ENCODE measurements around the gene KCNIP4. TPM values are rescaled to one million over a fixed set of nuclear protein-coding genes. Genes with fewer than 3 reads are reported as not detected.

Gene KCNIP4
- total and polyA plus RNA-seq, 2 donors from 2014 or later: 9.8 to 43.9 TPM

GRCh38 chr4:21735866-21736265 lies 212.7 kb downstream of the KCNIP4 start:
- Histone ChIP-seq H3K4me3 (ENCODE audit: low read length in 3 of 3) (no peak overlapping the region), H3K9ac (ENCODE audit: low read length in 3 of 3) (no peak overlapping the region), H3K4me1 (ENCODE audit: control insufficient read depth in 2 of 3, insufficient read depth in 2 of 3, low read depth in 1 of 3, low read length in 3 of 3) (no peaks in the 10 kb centered on the region), H3K27ac (ENCODE audit: low read depth in 2 of 2, low read length in 2 of 2) (no peak overlapping the region), H3K27me3 (ENCODE audit: control insufficient read depth, insufficient read depth, low read length) (no peaks in the 10 kb centered on the region), H3K36me3 (ENCODE audit: control insufficient read depth in 2 of 3, insufficient read depth in 3 of 3, low read length in 3 of 3) (no peaks in the 10 kb centered on the region), H3K9me3 (ENCODE audit: control insufficient read depth in 2 of 3, insufficient read depth in 1 of 3, low read length in 3 of 3) (no peaks in the 10 kb centered on the region)
- intact Hi-C loops (cut with DNase I): no loop called here
- TF ChIP-seq CTCF (IDR thresholded peaks at IDR 0.05; ENCODE audit: borderline replicate concordance, extremely low read depth, insufficient read depth): no peak
- no peak for FAIRE-seq
- DNase-seq: peak in 2 of 5 donors; percentile 3 to 9

GRCh38 chr4:21733894-21734630 lies 214.5 kb downstream of the KCNIP4 start:
- H3K36me3 ChIP-seq (ENCODE audit: control insufficient read depth in 2 of 3, insufficient read depth in 3 of 3, low read length in 3 of 3): no peaks in the 10 kb centered on the region
- no peaks in the 10 kb centered on the region for H3K9me3 ChIP-seq (ENCODE audit: control insufficient read depth in 2 of 3, insufficient read depth in 1 of 3, low read length in 3 of 3)
- DNase-seq (no peak), FAIRE-seq (no peak)
- no peak overlapping the region for H3K27ac ChIP-seq (ENCODE audit: low read depth in 2 of 2, low read length in 2 of 2)
- no peak for TF ChIP-seq CTCF (IDR thresholded peaks at IDR 0.05; ENCODE audit: borderline replicate concordance, extremely low read depth, insufficient read depth)
- H3K9ac ChIP-seq (ENCODE audit: low read length in 3 of 3): no peak overlapping the region
- no peaks in the 10 kb centered on the region for H3K4me1 ChIP-seq (ENCODE audit: control insufficient read depth in 2 of 3, insufficient read depth in 2 of 3, low read depth in 1 of 3, low read length in 3 of 3)
- H3K27me3 ChIP-seq (ENCODE audit: control insufficient read depth, insufficient read depth, low read length): no peaks in the 10 kb centered on the region
- H3K4me3 ChIP-seq (ENCODE audit: low read length in 3 of 3): no peak overlapping the region
- intact Hi-C loops (cut with DNase I): no loop called here

GRCh38 chr4:21728304-21728703 lies 220.3 kb downstream of the KCNIP4 start:
- intact Hi-C loops (cut with DNase I): no loop called here
- DNase-seq (no peak), FAIRE-seq (no peak)
- Histone ChIP-seq H3K9ac (ENCODE audit: low read length in 3 of 3) (no peak overlapping the region), H3K9me3 (ENCODE audit: control insufficient read depth in 2 of 3, insufficient read depth in 1 of 3, low read length in 3 of 3) (no peaks in the 10 kb centered on the region), H3K27ac (ENCODE audit: low read depth in 2 of 2, low read length in 2 of 2) (no peak overlapping the region), H3K4me1 (ENCODE audit: control insufficient read depth in 2 of 3, insufficient read depth in 2 of 3, low read depth in 1 of 3, low read length in 3 of 3) (no peaks in the 10 kb centered on the region), H3K27me3 (ENCODE audit: control insufficient read depth, insufficient read depth, low read length) (no peaks in the 10 kb centered on the region), H3K4me3 (ENCODE audit: low read length in 3 of 3) (no peak overlapping the region), H3K36me3 (ENCODE audit: control insufficient read depth in 2 of 3, insufficient read depth in 3 of 3, low read length in 3 of 3) (no peaks in the 10 kb centered on the region)
- TF ChIP-seq CTCF (IDR thresholded peaks at IDR 0.05; ENCODE audit: borderline replicate concordance, extremely low read depth, insufficient read depth): no peak

Data from kidney (tissue), 14 donors.